OCI-LY3 (cell line): ENCODE results near the gene CADPS.

Experiments
- EZH2phosphoT487 ChIP-seq: fragments of 200-600 bp; shearing (Covaris generic); IDR thresholded peaks from 2 replicates; pipeline ENCODE4 v1.6.1; 2018; ENCODE audit warnings: antibody characterized with exemption, mixed run types, low read depth
- TF ChIP-seq, protein P1 (sequence below): fragments of 200-600, 300-600 bp; sonication (generic); IDR thresholded peaks from 2 replicates; pipeline ENCODE4 v1.5.1; 2014; ENCODE audit warnings: antibody characterized with exemption, low read length, low read depth

DNA sequence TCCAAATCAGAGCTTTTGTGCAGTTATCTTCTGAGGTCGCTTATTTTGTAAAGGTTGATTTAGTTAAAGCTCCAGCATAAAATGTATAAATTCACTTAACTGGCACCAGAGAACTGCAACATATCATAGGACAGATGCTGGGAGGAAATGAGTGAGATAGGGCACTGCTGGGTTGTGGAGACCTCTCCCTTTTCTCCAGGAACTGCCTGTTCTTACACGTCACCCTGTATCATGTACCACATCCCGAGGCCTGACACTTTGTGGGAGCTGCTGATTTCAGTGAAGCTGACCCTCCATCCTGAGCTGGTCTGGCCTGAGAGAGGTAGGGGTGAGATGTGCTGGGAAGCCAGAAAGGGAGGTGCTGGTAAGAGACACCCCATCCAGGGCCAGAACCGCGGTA is 288.0 kb downstream of the CADPS start:
- TF ChIP-seq EZH2phosphoT487: no peak
- TF ChIP-seq, protein P1, sequence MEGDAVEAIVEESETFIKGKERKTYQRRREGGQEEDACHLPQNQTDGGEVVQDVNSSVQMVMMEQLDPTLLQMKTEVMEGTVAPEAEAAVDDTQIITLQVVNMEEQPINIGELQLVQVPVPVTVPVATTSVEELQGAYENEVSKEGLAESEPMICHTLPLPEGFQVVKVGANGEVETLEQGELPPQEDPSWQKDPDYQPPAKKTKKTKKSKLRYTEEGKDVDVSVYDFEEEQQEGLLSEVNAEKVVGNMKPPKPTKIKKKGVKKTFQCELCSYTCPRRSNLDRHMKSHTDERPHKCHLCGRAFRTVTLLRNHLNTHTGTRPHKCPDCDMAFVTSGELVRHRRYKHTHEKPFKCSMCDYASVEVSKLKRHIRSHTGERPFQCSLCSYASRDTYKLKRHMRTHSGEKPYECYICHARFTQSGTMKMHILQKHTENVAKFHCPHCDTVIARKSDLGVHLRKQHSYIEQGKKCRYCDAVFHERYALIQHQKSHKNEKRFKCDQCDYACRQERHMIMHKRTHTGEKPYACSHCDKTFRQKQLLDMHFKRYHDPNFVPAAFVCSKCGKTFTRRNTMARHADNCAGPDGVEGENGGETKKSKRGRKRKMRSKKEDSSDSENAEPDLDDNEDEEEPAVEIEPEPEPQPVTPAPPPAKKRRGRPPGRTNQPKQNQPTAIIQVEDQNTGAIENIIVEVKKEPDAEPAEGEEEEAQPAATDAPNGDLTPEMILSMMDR: no peak
